GM13977 (cell line): Measurements from ENCODE around the gene PSMB2.

ENCODE experiments used
- DNase-seq: peaks from one replicate; pipeline ENCODE4 v3.0.0; 2012; ENCODE audit warnings: low spot score
- in situ Hi-C: fragments of 300-500 bp; cut with MboI; formaldehyde crosslinking; loops from one replicate; pipeline ENCODE4 v1.12.0; 2022; ENCODE audit warnings: low sequenced_read_pairs, low pct_unique_long_range_greater_than_20kb, mixed read lengths, inconsistent platforms; ENCODE audit not compliant: unreplicated experiment
- TF ChIP-seq, protein P1 (sequence below): IDR thresholded peaks from 2 replicates; pipeline ENCODE4 v1.5.1; 2012; ENCODE audit warnings: mild to moderate bottlenecking, control low read depth; ENCODE audit not compliant: insufficient read depth; ENCODE audit errors: extremely low read depth, missing control alignments

PSMB2 gene

DNA sequence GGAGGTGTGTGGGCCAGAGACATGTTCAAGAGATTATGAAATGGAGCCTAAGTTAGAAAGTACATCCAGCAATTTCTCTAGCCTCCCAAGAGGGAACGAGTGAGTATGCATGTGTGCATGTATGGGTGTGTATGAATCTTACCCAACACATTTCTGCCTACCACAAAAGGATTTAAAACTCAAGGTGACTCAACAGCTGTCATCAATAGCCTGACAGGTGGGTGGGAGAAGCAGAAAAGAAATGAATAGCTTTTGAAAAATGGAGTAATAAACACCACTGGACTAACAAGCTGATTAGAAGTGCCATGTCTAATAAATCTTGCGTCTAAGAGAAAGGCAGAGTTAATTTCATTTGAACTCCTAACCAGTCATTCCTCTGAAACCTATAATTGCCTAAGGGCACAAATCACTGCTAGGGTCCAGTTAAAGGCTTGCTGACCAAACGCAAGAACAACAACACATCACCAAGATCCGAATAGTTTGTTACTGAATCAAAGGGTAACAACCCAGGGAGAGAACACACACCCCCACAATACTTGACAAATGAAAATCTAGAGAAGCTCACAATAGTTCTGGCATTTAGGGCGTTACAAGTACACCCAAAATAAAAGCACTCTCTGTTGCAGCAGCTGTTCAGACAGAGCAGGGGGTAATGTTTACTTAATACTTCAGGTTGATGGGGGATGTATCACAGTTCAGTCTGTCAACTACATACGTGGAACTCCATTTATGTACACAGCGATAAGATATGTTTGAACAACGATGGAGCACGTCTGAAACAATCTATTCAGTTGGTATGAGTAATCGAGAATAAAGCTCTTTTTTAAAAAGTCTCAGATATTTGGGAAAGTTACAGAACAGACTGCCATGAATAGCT lies 85.5 kb downstream of the PSMB2 start:
- TF ChIP-seq, protein P1, sequence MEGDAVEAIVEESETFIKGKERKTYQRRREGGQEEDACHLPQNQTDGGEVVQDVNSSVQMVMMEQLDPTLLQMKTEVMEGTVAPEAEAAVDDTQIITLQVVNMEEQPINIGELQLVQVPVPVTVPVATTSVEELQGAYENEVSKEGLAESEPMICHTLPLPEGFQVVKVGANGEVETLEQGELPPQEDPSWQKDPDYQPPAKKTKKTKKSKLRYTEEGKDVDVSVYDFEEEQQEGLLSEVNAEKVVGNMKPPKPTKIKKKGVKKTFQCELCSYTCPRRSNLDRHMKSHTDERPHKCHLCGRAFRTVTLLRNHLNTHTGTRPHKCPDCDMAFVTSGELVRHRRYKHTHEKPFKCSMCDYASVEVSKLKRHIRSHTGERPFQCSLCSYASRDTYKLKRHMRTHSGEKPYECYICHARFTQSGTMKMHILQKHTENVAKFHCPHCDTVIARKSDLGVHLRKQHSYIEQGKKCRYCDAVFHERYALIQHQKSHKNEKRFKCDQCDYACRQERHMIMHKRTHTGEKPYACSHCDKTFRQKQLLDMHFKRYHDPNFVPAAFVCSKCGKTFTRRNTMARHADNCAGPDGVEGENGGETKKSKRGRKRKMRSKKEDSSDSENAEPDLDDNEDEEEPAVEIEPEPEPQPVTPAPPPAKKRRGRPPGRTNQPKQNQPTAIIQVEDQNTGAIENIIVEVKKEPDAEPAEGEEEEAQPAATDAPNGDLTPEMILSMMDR, result no peak
- no peak for DNase-seq
- in situ Hi-C loops, result no loop called here

DNA sequence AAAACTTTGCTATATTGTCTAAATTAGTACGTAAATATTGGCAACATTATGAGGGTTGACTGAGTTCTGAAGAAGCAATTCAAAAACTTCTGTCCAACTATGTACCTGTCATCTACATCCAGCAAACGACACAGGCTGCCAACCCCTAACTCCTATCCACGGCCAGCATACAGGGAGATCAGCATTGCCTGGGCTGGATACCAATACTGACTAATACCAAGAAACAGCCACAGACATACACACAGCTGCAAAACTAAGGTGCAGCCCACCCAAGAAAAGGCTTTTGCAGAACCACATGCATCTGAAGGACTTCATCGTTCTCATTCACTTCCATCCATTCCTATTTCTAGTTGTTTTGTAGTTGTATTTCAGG lies 86.1 kb downstream of the PSMB2 start:
- DNase-seq, result no peak
- in situ Hi-C loops, result no loop called here
- TF ChIP-seq, protein P1, result no peak

DNA sequence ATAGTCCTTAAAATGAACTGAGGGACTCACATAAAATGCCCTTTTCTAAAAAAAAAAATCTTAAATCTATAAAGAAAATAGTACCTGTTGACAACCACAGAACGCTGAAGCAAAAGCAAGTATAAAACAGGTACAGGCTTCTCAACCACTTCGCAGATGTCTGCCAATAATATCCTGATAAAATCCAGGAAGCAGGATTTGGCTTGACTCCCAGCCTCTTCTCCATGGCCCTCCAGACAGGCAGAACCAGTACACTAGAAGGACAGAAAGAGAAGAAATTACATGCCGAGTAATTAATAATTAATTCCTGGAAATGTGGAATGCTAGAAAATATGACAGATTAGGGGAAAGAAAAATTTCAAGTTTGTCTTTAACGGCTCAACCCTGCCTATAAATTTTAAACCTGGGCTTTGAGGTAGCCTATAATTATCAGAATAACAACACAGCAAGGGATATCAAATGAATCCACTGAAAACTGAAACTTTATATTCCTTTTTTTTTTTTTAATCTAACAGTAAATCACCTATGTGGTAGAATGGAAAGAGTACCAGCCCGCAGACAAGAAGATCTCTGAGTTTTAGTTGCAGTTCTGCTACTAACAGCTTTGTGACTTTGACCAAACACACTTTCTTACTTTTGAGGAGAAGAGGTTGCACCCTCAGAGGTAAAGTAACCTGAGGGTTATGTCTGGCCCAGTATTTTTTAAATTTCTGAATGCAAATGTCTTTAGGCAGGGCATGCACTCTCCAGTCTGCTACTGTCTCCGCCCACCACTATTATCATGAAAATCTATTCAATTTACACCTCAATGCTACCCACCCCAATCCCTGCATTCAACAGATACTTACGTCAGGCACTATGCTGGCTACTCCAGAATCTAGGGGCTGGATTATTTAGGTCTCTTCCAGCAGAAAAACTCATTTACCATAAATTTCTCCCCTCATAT lies 86.8 kb downstream of the PSMB2 start:
- TF ChIP-seq, protein P1, result no peak
- in situ Hi-C loops, result no loop called here

DNA sequence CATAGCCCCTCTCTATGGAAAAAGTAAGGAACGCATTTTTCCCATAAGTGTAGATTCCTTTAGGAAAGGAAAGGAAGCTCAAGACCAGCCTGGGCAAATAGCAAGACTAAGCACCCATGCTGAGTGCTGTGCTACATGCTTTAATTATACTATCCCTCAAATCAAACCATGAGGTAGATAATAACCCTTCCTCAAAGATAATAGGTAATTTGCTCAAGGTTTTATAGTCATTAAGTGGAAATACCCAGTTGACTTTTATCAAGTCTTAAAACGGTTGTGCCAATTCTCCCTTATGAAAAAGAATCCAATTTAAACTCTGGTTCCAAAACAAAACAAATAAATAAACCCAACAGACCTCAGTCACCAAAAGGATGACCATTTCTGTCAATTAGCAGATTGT lies 87.5 kb downstream of the PSMB2 start:
- in situ Hi-C loops, result no loop called here
- TF ChIP-seq, protein P1, result no peak
- no peak for DNase-seq

More for the DNA sequence above, 86.8 kb downstream of the PSMB2 start:
- no peak for DNase-seq
